ENCODE measurements around the gene PADI1. TPM values are rescaled to one million over a fixed set of nuclear protein-coding genes. Genes with fewer than 3 reads are reported as not detected.

PADI1 gene
- total and polyA plus RNA-seq, 3 donors from 2014 or later, result 0.31 to 1.6 TPM; not detected in 1

DNA sequence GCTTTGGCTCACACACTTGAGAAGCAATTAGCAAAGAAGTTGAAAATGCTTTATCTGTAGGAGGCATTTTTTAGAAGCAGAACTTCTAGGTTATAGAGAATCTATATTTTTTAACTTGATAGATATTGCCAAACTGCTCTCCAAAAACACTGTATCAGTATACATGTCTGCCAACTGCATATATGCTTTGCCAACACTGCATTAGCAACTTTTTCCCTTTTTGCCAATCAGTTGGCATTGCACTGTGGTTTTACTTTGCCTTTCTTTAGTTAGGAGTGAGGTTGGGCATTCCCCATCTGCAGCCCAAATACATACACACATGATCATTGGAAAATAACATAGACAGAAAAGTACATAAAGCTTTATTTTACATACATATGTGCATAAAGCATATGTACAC is 59.0 kb downstream of the PADI1 start:
- Histone ChIP-seq H3K4me3 (no peak overlapping the region), H3K4me1 (no peaks in the 10 kb centered on the region), H3K27me3 (no peaks in the 10 kb centered on the region), H3K36me3 (ENCODE audit: low read depth, missing control alignments) (no peaks in the 10 kb centered on the region), H3K9me3 (no peaks in the 10 kb centered on the region), H3K27ac (no peak overlapping the region)
- TF ChIP-seq, protein P1, sequence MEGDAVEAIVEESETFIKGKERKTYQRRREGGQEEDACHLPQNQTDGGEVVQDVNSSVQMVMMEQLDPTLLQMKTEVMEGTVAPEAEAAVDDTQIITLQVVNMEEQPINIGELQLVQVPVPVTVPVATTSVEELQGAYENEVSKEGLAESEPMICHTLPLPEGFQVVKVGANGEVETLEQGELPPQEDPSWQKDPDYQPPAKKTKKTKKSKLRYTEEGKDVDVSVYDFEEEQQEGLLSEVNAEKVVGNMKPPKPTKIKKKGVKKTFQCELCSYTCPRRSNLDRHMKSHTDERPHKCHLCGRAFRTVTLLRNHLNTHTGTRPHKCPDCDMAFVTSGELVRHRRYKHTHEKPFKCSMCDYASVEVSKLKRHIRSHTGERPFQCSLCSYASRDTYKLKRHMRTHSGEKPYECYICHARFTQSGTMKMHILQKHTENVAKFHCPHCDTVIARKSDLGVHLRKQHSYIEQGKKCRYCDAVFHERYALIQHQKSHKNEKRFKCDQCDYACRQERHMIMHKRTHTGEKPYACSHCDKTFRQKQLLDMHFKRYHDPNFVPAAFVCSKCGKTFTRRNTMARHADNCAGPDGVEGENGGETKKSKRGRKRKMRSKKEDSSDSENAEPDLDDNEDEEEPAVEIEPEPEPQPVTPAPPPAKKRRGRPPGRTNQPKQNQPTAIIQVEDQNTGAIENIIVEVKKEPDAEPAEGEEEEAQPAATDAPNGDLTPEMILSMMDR (IDR thresholded peaks at IDR 0.05), result no peak
- TF ChIP-seq POLR2A (IDR thresholded peaks at IDR 0.05), result no peak
- intact Hi-C loops (cut with DNase I; ENCODE audit: low total_unique reads), result no loop called here
- no peak for DNase-seq

DNA sequence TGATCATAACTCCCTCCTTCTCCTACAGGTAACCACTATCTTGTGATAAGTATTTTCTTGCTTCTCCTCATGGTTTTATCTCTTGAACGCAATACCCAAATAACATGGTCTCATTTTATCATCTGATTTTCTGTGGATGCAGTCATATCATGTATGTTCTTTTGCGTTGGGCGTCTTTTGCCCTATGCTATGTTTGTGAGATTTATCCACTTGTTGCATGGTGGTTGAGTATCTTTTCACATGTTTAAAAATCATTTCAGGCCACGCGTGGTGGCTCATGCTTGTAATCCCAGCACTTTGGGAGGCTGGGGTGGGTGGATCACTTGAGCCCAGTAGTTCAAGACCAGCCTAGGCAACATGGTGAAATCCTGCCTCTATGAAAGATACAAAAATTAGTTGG is 59.5 kb downstream of the PADI1 start:
- TF ChIP-seq POLR2A (IDR thresholded peaks at IDR 0.05), result no peak
- TF ChIP-seq, protein P1 (IDR thresholded peaks at IDR 0.05), result no peak
- Histone ChIP-seq H3K9me3 (no peaks in the 10 kb centered on the region), H3K4me1 (no peaks in the 10 kb centered on the region), H3K36me3 (ENCODE audit: low read depth, missing control alignments) (no peaks in the 10 kb centered on the region), H3K27me3 (no peaks in the 10 kb centered on the region), H3K4me3 (no peak overlapping the region), H3K27ac (no peak overlapping the region)
- intact Hi-C loops (cut with DNase I; ENCODE audit: low total_unique reads), result no loop called here
- WGBS, 2 donors, result 73 to 98% methylated on average over 5 of the region's 5 CpGs
- DNase-seq, result no peak

DNA sequence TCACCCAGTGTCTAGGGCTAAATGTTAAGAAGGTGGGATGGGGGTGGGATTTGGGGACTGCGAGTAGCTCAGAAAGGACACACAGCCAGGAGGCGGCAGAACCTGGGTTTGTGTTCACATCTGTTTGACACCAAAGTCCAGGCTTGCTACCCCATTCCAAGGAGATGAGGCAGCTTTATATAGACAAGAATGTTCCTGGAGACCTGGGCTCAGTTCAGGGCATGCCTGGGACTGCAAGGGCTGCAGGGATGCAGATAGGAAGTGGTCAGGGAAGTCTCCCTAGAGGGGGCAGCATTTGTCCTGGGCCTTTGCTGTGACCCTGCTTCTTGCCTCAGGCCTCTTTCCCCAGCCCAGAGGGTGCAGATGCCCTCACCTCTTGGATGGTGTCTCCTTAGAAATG is 60.2 kb downstream of the PADI1 start:
- H3K36me3 ChIP-seq (ENCODE audit: low read depth, missing control alignments), result no peaks in the 10 kb centered on the region
- H3K9me3 ChIP-seq, result no peaks in the 10 kb centered on the region
- H3K4me3 ChIP-seq, result no peak overlapping the region
- WGBS, 2 donors, result 91 to 93% methylated on average over 2 of the region's 2 CpGs
- H3K27me3 ChIP-seq, result no peaks in the 10 kb centered on the region
- intact Hi-C loops (cut with DNase I; ENCODE audit: low total_unique reads), result no loop called here
- DNase-seq, result no peak
- no peaks in the 10 kb centered on the region for H3K4me1 ChIP-seq
- TF ChIP-seq, protein P1 (IDR thresholded peaks at IDR 0.05), result no peak
- TF ChIP-seq POLR2A (IDR thresholded peaks at IDR 0.05), result no peak
- no peak overlapping the region for H3K27ac ChIP-seq

DNA sequence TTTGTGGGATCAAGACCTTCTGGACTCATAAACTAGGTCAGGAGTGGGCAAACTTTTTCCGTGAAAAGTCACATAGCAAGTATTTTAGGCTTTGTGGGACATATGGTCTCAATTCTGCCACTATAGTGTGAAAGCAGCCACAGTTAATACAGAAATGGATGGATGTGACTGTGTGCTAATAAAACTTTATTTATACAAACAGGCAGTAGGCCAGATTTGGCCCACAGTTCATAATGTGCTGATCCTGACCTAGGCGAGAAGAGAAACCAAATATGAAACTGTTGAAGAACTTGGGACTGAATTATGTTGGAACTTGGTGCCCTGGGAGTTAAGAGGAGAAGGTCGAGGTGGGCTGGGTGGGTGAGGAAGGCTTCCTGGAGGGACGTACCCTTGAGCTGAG is 61.0 kb downstream of the PADI1 start:
- H3K27me3 ChIP-seq, result no peaks in the 10 kb centered on the region
- H3K9me3 ChIP-seq, result no peaks in the 10 kb centered on the region
- WGBS, 2 donors, result 86 to 94% methylated on average over 4 of the region's 4 CpGs
- no peak overlapping the region for H3K4me3 ChIP-seq
- DNase-seq, result no peak
- no peaks in the 10 kb centered on the region for H3K4me1 ChIP-seq
- intact Hi-C loops (cut with DNase I; ENCODE audit: low total_unique reads), result no loop called here
- no peaks in the 10 kb centered on the region for H3K36me3 ChIP-seq (ENCODE audit: low read depth, missing control alignments)
- TF ChIP-seq, protein P1 (IDR thresholded peaks at IDR 0.05), result no peak
- no peak for TF ChIP-seq POLR2A (IDR thresholded peaks at IDR 0.05)
- no peak overlapping the region for H3K27ac ChIP-seq

DNA sequence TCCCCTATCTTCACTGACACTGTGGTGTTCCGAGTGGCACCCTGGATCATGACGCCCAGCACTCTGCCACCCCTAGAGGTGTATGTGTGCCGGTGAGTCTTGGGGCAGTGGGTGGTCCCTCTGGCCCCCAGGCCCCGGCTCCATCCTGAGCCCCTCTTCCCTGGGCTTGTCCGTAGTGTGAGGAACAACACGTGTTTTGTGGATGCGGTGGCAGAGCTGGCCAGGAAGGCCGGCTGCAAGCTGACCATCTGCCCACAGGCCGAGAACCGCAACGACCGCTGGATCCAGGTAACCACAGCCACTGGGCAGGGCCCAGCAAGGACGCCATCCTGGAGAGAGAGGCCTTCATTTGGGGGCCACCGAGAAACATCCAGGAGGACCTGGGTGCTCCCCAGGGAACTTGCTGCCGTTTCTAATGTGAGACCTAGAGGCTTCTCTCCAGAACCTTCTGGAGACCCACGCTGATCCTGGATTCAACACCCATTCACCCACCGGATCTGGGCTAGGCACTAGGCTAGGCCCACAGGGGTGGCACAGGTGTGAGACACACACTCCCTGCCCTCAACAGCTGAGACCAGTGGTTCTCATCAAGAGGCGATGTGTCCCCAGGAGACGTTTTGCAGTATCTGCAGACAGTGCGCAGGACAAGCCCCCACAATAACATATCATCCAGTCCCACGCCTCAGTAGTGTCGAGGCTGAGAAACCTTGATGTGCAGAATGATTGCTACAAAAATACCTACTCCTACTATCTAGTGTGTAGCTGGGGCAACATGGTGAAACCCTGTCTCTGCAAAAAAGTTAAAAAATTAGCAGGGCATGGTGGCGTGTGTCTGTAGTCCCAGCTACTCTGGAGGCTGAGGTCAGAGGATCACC is 66.2 kb downstream of the PADI1 start:
- WGBS, 2 donors, result 76 to 89% methylated on average over 14 to 23 of the region's 23 CpGs
- intact Hi-C loops (cut with DNase I; ENCODE audit: low total_unique reads), result no loop called here

More for the DNA sequence above, 66.2 kb downstream of the PADI1 start:
- Histone ChIP-seq H3K4me3 (no peak overlapping the region), H3K4me1 (no peaks in the 10 kb centered on the region), H3K27me3 (no peaks in the 10 kb centered on the region), H3K27ac (no peak overlapping the region), H3K9me3 (no peaks in the 10 kb centered on the region), H3K36me3 (ENCODE audit: low read depth, missing control alignments) (no peaks in the 10 kb centered on the region)
- no peak for DNase-seq
- TF ChIP-seq POLR2A (IDR thresholded peaks at IDR 0.05), result no peak
- TF ChIP-seq, protein P1 (IDR thresholded peaks at IDR 0.05), result no peak

Measured in testis (tissue), 3 donors.